Measurements from ENCODE around the gene EPB41L4A.

- TF ChIP-seq CTCF (conservative IDR thresholded peaks at IDR 0.05) (no peak), ZFX (IDR thresholded peaks at IDR 0.05) (no peak)
Observed at GRCh38 chr5:112276991-112277390, 142.1 kb downstream of the EPB41L4A start.

Measured in C4-2B (cell line).